B cell (primary cell): Measurements from ENCODE around the gene ETV2.

ENCODE experiments used
- EZH2 ChIP-seq: IDR thresholded peaks from 2 replicates; pipeline ENCODE4 v1.6.1; 2012; ENCODE audit warnings: borderline replicate concordance, low read depth, mild to moderate bottlenecking, moderate library complexity, low read length; ENCODE audit not compliant: insufficient read depth, poor library complexity, severe bottlenecking
- TF ChIP-seq, protein P1 (sequence below): fragments of 200-600 bp; IDR thresholded peaks from one replicate; pipeline ENCODE4 v1.8.0; 2022; ENCODE audit warnings: antibody characterized with exemption, mild to moderate bottlenecking

DNA sequence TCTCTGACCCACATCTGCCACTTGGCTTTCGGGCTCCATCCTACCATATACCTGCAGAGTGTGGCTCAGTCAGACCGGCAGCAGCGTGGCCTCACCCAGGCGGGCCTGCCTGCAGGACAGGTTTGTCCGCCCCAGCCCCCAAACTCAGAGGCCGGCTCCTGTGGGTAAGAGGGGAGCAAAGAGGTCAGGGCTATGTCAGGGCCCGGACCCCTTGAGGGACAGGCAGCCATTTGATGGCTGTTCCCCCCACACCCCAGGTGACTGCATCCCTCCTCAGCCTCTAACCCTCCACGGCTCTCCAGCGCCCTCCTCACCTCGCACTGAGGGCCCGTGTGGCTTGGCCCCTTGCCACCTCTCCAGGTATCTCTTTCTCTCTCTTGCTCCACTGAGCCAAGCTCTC, 50.5 kb downstream of the ETV2 start:
- TF ChIP-seq EZH2, result no peak
- TF ChIP-seq, protein P1, sequence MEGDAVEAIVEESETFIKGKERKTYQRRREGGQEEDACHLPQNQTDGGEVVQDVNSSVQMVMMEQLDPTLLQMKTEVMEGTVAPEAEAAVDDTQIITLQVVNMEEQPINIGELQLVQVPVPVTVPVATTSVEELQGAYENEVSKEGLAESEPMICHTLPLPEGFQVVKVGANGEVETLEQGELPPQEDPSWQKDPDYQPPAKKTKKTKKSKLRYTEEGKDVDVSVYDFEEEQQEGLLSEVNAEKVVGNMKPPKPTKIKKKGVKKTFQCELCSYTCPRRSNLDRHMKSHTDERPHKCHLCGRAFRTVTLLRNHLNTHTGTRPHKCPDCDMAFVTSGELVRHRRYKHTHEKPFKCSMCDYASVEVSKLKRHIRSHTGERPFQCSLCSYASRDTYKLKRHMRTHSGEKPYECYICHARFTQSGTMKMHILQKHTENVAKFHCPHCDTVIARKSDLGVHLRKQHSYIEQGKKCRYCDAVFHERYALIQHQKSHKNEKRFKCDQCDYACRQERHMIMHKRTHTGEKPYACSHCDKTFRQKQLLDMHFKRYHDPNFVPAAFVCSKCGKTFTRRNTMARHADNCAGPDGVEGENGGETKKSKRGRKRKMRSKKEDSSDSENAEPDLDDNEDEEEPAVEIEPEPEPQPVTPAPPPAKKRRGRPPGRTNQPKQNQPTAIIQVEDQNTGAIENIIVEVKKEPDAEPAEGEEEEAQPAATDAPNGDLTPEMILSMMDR, result no peak
